ENCODE results near the gene ASB18.

The ASB18 gene

GRCh38 chr2:236163471-236164200, 100.6 kb downstream of the ASB18 start:
- DNase-seq (ENCODE audit: low read depth) = no peak

GRCh38 chr2:236162882-236163470, 101.2 kb downstream of the ASB18 start:
- DNase-seq (ENCODE audit: low read depth) = no peak

- no peak for DNase-seq (ENCODE audit: low read depth)
Observed at GRCh38 chr2:236162031-236162845, 102.0 kb downstream of the ASB18 start.

- no peak for DNase-seq (ENCODE audit: low read depth)
Observed at GRCh38 chr2:236161531-236161930, 102.7 kb downstream of the ASB18 start.

- no peak for DNase-seq (ENCODE audit: low read depth)
Observed at GRCh38 chr2:236161082-236161462, 103.1 kb downstream of the ASB18 start.

GRCh38 chr2:236160366-236161081, 103.7 kb downstream of the ASB18 start:
- no peak for DNase-seq (ENCODE audit: low read depth)

GRCh38 chr2:236159778-236160170, 104.4 kb downstream of the ASB18 start:
- no peak for DNase-seq (ENCODE audit: low read depth)

- DNase-seq (ENCODE audit: low read depth) = no peak
Observed at GRCh38 chr2:236158969-236159777, 105.0 kb downstream of the ASB18 start.

- DNase-seq (ENCODE audit: low read depth) = no peak
Observed at GRCh38 chr2:236157815-236158498, 106.2 kb downstream of the ASB18 start.

- no peak for DNase-seq (ENCODE audit: low read depth)
Observed at GRCh38 chr2:236157366-236157765, 106.8 kb downstream of the ASB18 start.

- no peak for DNase-seq (ENCODE audit: low read depth)
Observed at GRCh38 chr2:236156860-236157194, 107.4 kb downstream of the ASB18 start.

- DNase-seq (ENCODE audit: low read depth) = no peak
Observed at GRCh38 chr2:236156095-236156859, 107.9 kb downstream of the ASB18 start.

GRCh38 chr2:236155406-236155805, 108.8 kb downstream of the ASB18 start:
- no peak for DNase-seq (ENCODE audit: low read depth)

- no peak for DNase-seq (ENCODE audit: low read depth)
Observed at GRCh38 chr2:236146436-236146835, 117.8 kb downstream of the ASB18 start.

GRCh38 chr2:236143811-236144210, 120.4 kb downstream of the ASB18 start:
- no peak for DNase-seq (ENCODE audit: low read depth)
